Thoracic aorta (tissue), 2 donors: ENCODE data around the gene CDV3. TPM values are rescaled to one million over a fixed set of nuclear protein-coding genes. Genes with fewer than 3 reads are reported as not detected.

ENCODE experiments used
- ATAC-seq: fragments of 150-250 bp; one replicate; pipeline ENCODE4 v1.8.0; 2017; ENCODE audit warnings: low read depth; ENCODE audit not compliant: insufficient number of reproducible peaks, low FRiP score
- DNase-seq: peaks from one replicate; pipeline ENCODE4 v3.0.0-alpha.2; 2020; ENCODE audit warnings: low spot score
- H3K27ac ChIP-seq, 2 donors: fragments of 200-600 bp; sonication (generic); 1 replicate in 1 of 2; 2 replicates in 1 of 2; pipeline ENCODE4 v1.5.1; 2016; ENCODE audit warnings: mild to moderate bottlenecking in 2 of 2, moderate library complexity in 2 of 2
- H3K27me3 ChIP-seq: fragments of 200-600 bp; sonication (generic); replicated peaks from 2 replicates; pipeline ENCODE4 v1.6.0; 2016; ENCODE audit warnings: mild to moderate bottlenecking; ENCODE audit not compliant: insufficient read depth
- H3K36me3 ChIP-seq: fragments of 200-600 bp; sonication (generic); one replicate; pipeline ENCODE4 v1.5.1; 2016
- H3K4me1 ChIP-seq, 2 donors: fragments of 200-600 bp; sonication (generic); 1 replicate in 1 of 2; 2 replicates in 1 of 2; pipeline versions ENCODE4 v1.5.1 to v1.6.0; 2016; ENCODE audit warnings: low read depth in 2 of 2, mild to moderate bottlenecking in 1 of 2; ENCODE audit not compliant: control insufficient read depth in 1 of 2
- H3K4me3 ChIP-seq: fragments of 200-600 bp; sonication (generic); 2 replicates; pipeline ENCODE4 v1.5.1; 2016; ENCODE audit warnings: mild to moderate bottlenecking
- H3K9me3 ChIP-seq: fragments of 200-600 bp; sonication (generic); 2 replicates; pipeline ENCODE4 v1.5.1; 2016
- total RNA-seq, 2 donors: library from RNA; depleted of rRNA; stranded (reverse); fragments of >200 nt; gene quantifications; one replicate each; pipeline versions ENCODE4 v1.1.0 to v1.2.3, GENCODE V29; 2016
- TF ChIP-seq, protein P1 (sequence below): fragments of 200-600 bp; sonication (generic); IDR thresholded peaks from one replicate; pipeline ENCODE4 v1.5.1; 2019; ENCODE audit warnings: antibody characterized with exemption

The CDV3 gene
- total RNA-seq, 2 donors from 2014 or later = 86.5 to 190 TPM

DNA sequence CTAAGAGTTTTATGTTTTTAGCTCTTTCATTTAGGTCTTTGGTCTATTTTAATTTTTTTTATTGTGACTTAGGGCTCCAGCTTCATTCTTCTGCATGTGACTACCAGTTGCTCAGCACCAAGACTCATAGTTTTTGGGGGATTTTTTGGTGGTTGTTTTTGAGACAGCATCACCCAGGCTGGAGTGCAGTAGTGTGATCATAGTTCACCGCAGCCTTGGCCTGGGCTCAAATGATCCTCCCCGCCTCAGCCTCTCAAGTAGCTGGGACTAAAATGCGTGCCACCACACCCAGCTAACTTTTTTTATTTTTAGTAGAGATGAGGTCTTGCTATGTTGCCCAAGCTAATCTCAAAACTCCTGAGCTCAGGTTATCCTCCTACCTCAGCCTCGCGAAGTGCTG is 19.4 kb downstream of the CDV3 start:
- DNase-seq (no peak), ATAC-seq (no peak)
- no peaks in the 10 kb centered on the region for H3K9me3 ChIP-seq
- H3K27ac ChIP-seq = no peak overlapping the region
- H3K27me3 ChIP-seq = no peaks in the 10 kb centered on the region
- H3K4me1 ChIP-seq = peaks cover 0 to 3% of the 10 kb centered on the region in 2 donors
- H3K4me3 ChIP-seq = no peak overlapping the region
- TF ChIP-seq, protein P1, sequence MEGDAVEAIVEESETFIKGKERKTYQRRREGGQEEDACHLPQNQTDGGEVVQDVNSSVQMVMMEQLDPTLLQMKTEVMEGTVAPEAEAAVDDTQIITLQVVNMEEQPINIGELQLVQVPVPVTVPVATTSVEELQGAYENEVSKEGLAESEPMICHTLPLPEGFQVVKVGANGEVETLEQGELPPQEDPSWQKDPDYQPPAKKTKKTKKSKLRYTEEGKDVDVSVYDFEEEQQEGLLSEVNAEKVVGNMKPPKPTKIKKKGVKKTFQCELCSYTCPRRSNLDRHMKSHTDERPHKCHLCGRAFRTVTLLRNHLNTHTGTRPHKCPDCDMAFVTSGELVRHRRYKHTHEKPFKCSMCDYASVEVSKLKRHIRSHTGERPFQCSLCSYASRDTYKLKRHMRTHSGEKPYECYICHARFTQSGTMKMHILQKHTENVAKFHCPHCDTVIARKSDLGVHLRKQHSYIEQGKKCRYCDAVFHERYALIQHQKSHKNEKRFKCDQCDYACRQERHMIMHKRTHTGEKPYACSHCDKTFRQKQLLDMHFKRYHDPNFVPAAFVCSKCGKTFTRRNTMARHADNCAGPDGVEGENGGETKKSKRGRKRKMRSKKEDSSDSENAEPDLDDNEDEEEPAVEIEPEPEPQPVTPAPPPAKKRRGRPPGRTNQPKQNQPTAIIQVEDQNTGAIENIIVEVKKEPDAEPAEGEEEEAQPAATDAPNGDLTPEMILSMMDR = no peak
- peaks cover 3% of the 10 kb centered on the region for H3K36me3 ChIP-seq

DNA sequence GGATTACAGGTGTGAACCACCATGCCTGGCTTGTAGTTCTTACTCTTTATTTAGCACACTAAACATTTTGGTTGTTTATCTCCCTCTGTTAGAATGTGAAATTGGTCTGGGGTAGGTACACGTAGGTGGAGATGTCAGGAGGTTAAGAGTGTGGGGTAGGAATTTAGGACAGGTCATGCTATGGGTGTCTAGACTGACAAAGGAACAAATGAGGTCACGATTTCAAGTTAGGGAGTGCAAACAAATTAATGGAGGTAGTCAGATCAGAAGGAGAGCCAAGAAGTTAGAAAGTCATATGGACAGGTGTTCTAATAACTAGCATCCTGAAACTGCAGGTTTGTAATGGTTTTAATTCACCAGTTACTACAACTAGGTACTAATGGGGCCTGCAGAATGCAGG is 19.8 kb downstream of the CDV3 start:
- no peak for ATAC-seq

DNA sequence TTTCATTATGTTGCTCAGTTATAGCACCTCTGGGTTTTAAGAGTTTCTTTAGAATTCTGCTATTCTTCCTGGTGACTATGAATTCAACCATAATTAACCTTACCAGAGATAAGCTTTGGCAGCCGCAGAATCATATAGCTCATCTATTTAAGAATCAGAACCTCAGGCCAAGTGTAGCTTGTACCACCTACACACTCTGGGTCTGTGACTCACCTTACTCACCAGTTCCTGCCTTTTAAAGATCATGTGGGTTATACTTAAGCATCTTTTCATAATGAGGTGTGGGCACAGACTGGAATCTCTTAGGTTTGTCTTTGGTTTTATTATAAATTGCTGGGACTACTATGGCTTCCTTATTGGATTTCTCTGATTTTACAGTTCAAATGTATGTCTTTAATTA is 21.9 kb downstream of the CDV3 start:
- no peaks in the 10 kb centered on the region for H3K9me3 ChIP-seq
- ATAC-seq = no peak
- TF ChIP-seq, protein P1 = no peak
- no peak overlapping the region for H3K27ac ChIP-seq
- no peaks in the 10 kb centered on the region for H3K27me3 ChIP-seq
- H3K36me3 ChIP-seq = no peaks in the 10 kb centered on the region
- no peak overlapping the region for H3K4me3 ChIP-seq
- DNase-seq = no peak
- no peaks in the 10 kb centered on the region for H3K4me1 ChIP-seq

More for the DNA sequence above, 19.8 kb downstream of the CDV3 start:
- Histone ChIP-seq H3K27me3 (no peaks in the 10 kb centered on the region), H3K4me3 (no peak overlapping the region), H3K36me3 (peaks cover 3% of the 10 kb centered on the region), H3K4me1 (peaks cover 0 to 3% of the 10 kb centered on the region in 2 donors), H3K9me3 (no peaks in the 10 kb centered on the region), H3K27ac (no peak overlapping the region)
- DNase-seq = no peak
- TF ChIP-seq, protein P1 = no peak

DNA sequence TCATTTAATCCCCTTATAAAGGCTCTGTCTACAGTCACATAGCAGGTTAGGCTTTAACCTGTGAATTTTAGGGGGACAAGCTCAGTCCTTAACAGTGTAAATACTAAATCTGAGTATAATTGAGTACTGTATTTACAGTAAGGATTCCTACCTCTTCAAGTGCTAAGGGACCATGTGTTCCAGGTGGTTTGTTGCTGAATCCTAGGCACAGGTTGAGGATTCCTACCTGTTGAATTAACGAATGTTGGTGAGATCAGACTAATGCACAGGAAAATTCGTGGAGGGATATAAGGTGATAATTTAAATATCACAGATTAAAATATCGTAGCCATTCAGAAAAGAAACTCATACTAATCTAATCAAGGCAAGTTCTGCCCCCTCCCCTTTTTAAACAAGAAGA is 24.9 kb downstream of the CDV3 start:
- Histone ChIP-seq H3K27ac (no peak overlapping the region), H3K27me3 (no peaks in the 10 kb centered on the region), H3K9me3 (no peaks in the 10 kb centered on the region), H3K4me3 (no peak overlapping the region), H3K36me3 (no peaks in the 10 kb centered on the region), H3K4me1 (no peaks in the 10 kb centered on the region)
- DNase-seq = no peak
- no peak for ATAC-seq
- TF ChIP-seq, protein P1 = no peak

DNA sequence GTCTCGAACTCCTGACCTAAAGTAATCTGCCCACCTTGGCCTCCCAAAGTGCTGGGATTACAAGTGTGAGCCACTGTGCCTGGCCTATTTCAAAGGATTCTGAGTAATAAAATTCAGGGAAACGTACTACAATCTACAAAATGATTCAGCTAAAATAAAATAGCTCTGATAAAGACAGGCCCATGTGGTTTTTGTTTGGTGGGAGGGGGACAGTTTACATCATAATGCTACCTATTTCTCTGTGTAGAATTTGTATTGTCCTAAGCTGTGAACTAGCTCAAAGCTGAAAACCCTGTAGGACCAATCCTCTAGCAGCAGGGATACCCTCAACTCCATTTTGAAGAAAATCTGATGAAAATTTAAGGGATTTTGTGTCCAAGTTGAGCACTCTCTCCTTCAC is 25.8 kb downstream of the CDV3 start:
- DNase-seq (no peak), ATAC-seq (no peak)
- Histone ChIP-seq H3K9me3 (no peaks in the 10 kb centered on the region), H3K27ac (no peak overlapping the region), H3K27me3 (no peaks in the 10 kb centered on the region), H3K4me3 (no peak overlapping the region), H3K36me3 (no peaks in the 10 kb centered on the region), H3K4me1 (no peaks in the 10 kb centered on the region)
- TF ChIP-seq, protein P1 = no peak
